GM18511 (cell line): ENCODE measurements around the gene QKI.
A peak's percentile ranks its signal among the peaks of the same experiment; 100 is the strongest.
"Not testable (repeated sequence)": the region's sequence is repeated elsewhere in the genome, so short reads cannot be mapped to it uniquely, and the experiment has no call there.

Experiments used
- ATAC-seq: cut with Tn5 transposase; IDR thresholded peaks from one replicate; pipeline ENCODE4 v1.9.1; 2021; ENCODE audit warnings: mild to moderate bottlenecking, moderate library complexity; ENCODE audit not compliant: unreplicated experiment

The QKI gene

DNA sequence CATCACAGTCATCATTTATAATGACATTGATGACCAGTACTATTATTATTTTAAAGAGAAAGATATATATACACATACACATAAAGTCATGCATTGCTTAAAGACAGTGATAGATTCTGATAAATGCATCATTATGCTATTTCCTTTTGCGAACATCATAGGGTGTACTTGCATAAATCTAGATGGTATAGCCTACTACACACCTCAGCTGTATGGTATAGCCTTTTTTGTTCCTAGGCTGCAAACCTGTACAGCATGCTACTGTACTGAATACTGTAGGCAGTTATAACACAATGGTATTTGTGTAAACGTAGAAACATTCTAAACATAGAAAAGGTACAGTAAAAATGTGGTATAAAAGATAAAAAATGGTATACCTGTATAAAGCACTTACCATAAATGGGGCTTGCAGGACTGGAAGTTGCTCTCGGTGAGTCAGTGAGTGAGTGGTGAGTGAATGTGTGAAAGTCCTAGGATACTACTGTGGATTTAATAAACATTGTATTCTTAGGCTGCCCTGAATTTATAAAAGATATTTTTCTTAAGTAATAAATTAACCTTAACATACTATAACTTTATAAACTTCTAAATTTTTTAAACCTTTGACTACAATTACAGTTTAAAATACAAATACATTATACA lies 23.9 kb downstream of the QKI start:
- no peak for ATAC-seq

GRCh38 chr6:163438940-163439335 lies 24.4 kb downstream of the QKI start:
- ATAC-seq, result peak; percentile 85

GRCh38 chr6:163439390-163439789 lies 24.9 kb downstream of the QKI start:
- not testable (repeated sequence) for ATAC-seq

DNA sequence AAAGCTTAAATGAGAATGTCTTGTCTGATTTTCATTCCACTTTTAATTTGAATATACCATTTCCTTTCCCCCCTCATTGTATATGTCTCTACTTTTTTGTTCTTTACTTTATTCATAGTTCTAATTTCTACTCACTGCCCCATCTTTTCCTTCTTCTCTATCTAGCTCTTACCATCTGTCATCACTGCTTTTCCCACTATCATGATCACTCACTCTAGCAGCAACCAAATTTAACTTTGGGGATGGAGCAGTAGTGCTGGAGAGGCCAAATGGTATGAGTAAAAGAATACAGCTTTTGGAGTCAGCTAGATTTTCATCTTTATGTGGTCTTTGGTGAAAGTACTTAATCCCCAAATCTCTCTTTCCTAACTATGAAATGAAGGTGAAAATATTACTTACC lies 25.5 kb downstream of the QKI start:
- ATAC-seq, result no peak

- no peak for ATAC-seq
These were observed 27.8 kb downstream of the QKI start for GRCh38 chr6:163442336-163442735.

- ATAC-seq, result no peak
These were observed 29.6 kb downstream of the QKI start for GRCh38 chr6:163444077-163444476.

GRCh38 chr6:163446549-163446948 lies 32.0 kb downstream of the QKI start:
- ATAC-seq, result no peak

DNA sequence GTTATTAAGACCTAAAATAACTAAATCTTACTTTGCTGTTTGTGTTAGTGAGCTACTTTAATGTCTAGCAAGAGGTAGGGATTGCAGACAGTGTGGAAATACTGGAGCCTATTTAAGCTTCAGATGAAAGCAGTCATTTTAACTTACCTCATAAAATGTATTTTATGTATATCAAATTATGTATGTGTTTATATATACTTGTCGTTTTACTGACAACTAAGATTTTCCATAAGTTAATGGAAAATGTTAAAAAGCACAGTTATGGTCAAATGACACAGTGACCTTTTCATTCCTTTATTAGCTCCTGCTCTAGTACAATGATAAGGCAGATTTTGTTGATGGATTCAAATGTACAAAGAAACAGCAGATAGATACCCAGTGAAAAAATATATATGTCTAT lies 34.6 kb downstream of the QKI start:
- no peak for ATAC-seq

DNA sequence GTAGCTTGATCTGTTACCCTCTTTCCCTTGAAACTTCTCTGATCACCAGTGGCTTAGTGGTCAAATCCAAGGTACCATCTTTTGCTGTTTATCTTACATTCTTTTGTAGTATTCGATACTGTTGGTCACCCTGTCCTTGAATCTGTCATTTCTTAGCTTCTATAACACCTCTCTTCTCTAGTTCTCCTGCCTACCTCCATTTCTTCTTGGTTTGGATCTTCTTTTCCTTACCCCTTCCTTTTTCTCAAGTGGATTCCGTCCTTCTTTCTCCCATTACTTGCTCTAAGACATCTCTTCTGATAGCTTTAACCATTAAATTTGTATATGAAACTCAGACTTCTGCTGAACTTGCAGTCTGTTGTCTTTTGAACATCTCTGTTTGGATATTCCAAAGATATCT lies 39.9 kb downstream of the QKI start:
- ATAC-seq, result no peak

DNA sequence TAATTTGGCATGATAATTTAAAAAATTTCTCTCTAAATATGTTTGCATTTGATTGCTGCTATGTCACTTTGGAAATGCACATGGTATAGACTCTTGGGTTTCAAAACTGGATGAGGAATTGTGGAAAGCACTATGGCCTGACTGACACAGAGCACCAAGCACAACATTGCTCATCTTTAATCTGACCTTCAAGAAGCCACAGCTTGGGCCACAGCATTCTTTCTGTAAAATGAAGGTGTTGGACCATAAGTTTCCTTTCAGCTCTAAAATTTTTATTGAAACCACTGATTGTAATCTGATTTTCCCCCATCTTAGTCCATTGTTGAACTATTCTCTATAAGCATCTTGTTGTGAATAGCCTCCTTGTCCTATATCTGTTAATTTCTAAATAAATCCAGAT lies 41.0 kb downstream of the QKI start:
- ATAC-seq, result no peak

- ATAC-seq, result peak; percentile 25
These were observed 43.4 kb downstream of the QKI start for GRCh38 chr6:163457637-163458561.

DNA sequence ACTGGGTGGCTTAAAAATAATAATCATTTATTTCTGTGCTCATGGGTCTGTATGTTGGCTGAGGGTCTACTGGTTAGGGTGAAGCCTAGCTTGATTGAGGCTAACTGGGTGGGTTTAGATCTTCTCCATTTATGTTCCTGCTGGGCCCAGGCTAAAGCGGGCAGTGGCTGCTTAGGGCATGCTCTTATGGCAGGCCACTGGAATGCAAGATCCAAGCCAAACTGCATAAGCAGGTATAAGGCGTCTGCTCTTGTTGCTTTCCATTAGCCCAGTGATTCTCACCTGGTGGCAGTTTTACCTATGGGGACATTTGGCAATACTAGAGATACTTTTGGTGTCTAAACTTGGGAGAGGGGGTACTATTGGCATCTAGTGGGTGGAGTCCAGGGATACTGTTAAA lies 44.5 kb downstream of the QKI start:
- ATAC-seq, result no peak

- ATAC-seq, result no peak
These were observed 45.0 kb downstream of the QKI start for GRCh38 chr6:163459536-163459935.

GRCh38 chr6:163460307-163460782 lies 45.8 kb downstream of the QKI start:
- peak; percentile 90 for ATAC-seq

- ATAC-seq, result no peak
These were observed 47.2 kb downstream of the QKI start for GRCh38 chr6:163461696-163462095.

GRCh38 chr6:163463180-163463579 lies 48.7 kb downstream of the QKI start:
- ATAC-seq, result no peak

- no peak for ATAC-seq
These were observed 49.3 kb downstream of the QKI start for GRCh38 chr6:163463795-163464194.

DNA sequence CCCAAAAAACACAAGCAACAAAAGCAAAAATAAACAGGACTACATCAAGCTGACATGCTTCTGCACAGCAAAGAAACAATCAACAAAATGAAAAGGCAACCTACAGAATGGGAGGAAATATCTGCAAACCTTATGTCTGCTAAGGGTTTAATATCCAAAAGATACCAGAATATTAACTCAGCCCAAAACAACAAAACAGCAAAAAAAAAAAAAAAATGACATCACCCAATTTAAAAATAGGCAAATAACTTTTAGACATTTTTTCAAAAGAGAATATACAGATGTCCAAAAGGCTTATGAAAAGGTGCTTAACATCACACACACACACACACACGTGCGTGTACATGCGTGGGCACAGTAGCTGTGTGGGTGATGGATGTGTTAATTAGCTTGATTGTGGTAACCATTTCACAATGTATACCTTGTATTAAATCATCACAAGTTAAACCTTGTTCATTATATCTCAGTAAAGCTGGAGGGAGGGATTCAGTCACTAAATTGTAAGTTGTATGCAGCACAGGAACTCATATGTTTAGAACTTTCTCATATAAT lies 52.4 kb downstream of the QKI start:
- ATAC-seq, result no peak

DNA sequence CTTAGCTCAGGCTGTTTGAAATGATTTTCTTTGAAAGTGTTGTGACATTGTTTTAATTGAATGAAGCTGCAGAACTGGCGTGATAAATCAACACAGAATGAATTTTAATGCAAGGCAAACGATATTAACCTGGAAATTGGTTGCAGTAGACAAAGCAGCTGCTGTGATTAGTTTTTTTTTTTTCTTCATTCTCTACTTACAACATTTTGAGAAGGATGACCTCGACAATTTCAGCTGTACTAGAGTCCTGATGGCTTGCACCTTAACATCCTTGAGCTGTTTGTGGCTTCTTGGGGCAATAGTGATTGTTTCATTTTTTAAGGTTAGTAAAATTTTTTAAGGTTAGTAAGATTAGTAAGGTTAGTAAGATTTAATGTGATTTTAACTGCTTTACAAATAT lies 54.2 kb downstream of the QKI start:
- ATAC-seq, result no peak

DNA sequence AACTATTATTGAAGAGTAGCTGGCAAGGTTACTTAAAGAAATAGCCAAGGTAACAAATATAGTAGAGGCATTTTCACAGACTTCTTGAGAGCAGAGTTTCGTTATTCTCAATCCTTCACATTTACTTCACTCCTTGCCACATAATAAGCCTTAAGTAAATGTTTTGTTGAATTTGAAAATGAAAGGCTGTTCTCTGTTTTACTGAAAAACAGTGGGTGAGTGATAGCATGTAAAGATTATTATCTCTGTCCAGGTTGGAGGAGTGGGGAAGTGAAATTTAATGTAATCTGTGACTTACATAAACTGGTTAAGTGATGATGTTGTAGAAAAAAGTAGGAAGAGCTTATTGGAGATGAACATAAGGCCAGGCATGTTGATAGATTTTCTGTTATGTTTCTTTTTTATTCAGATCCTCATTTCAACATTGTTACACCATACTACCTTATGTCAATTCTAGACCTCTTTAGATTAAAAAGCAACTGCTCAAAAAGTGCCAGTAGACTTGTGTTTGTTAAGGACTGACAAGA lies 55.0 kb downstream of the QKI start:
- no peak for ATAC-seq

DNA sequence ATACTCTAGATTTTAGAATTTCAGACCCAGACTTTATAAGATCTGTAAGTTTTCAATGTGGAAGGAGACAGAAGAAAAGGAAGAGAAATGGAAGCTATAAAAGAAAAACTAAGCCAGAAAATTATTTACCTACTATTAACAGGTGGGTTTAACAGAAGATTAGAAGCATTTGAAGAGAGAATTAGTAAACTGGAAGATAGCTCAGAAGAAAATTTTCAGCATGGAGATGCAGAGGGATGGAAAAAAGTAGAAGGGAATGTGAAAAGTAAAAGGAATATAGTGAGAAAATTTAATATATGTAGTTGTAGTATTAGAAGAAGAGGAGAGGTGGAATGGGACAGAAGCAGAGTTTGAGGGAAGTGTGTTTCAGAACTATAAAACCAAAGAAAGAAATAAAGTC lies 56.1 kb downstream of the QKI start:
- ATAC-seq, result no peak

DNA sequence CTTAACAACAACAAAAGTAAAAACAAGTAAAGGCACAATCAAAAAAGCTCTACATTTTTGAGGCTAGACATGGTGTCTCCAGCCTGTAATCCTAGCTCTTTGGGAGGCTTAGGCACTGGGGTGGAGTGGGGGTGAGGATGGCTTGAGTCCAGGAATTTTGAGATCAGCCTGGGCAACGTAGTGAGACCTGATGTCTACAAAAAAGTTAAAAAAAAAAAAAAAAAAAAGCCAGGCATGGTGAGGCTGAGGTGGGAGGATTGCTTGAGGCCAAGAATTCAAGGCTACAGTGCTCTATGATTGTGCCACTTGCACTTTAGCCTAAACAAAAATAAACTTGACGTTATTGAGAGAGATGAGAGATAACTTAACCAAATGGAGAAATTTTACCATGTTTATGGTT lies 60.1 kb downstream of the QKI start:
- ATAC-seq, result no peak
